ENCODE data around the gene HEBP1.

The HEBP1 gene

DNA sequence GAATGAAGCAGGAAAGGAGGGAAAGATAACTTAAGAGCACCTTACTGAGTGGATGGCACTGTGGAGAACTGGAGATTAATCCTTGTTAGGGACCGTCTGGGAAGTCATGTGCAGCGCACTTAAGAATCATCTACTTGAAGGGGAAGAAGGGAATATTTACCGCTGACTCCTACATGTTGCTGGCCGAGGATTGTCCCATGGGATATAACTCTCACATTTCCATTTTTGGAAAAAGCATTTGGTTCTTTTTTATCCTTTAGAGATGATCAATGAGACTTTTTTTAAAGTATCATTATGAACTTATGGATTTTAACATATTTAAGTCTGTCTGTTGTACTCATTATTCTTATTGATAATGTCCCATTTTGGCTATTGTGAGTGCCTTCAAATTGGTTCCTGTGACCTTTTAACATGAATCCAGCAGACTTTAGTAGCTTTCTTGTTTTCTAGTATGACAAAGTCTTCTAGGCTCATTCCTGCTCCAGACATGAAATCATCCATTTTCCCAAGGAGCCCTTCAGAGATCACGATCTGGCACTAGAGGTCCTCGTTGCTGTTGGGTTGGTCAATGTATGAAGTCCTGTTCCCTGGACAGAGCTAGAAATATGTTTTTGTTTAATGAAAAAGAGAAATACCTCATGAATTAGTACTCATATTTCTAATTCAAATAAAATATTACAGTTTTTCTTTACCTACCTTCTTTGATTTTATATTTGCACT lies 23.9 kb upstream of the HEBP1 start:
- DNase-seq, result no peak

DNA sequence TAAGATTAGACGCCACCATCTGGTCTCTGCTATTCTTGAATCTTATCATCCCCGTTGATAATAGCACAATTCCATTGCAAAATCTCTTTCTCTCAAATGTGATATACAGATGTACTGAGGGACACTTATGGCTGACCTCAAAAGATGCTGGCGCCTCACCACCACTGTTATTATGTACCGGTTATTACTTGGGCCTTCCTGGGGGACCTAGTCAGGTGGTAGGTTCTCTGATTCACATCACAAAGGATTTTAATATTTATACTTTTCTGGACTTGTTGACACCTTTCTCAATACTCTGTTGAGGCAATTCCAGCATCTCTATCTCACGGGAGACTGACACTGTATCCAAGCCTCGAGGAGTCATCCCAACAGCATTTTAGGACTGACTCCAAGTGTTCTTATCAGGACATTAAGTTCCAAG lies 22.8 kb upstream of the HEBP1 start:
- DNase-seq, result no peak

DNA sequence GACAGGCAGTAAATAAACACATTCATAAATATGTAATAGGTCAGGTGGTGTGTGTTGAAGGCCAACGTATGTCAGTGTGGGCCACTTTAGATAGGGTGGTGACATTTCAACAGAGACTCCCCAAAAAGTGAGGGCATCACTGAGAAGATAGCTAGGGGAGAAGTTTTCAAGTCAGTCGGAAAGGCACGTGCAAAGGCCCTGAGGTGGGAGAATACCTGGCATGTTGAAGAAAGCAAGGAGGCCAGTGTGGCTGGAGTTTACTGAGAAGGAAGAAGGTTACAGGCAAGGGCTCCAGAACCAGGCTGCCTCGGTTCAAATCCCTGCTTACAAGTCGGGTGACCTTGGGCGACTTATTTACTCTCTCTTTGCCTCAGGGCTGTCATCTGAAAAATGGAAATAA lies 11.0 kb upstream of the HEBP1 start:
- no peak for DNase-seq

DNA sequence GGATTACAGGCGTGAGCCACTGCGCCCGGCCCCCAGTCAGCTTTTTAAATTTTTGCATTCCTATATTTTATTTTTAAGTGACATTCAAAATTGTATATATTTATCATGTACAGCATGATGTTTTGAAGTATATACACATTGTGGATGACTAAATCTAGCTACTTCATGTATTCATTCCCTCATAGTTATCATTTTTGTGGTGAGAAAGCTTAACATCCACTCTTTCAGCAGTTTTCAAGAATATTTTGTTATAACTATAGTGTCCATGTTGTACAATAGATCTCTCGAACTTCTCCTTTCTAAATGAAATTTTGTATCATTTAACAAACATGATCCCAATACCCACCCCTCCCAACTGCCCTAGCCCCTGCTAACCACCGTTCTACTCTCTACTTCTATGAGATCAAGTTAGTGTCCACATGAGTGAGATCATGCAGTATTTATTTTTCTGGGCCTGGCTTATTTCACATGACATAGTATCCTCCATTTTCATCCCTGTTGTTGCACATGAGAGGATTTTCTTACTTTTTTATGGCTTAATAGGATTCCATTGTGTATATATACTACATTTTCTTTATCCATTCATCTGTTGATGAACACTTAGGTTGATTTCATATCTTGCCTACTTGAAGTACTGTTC lies 8.8 kb upstream of the HEBP1 start:
- no peak for DNase-seq

DNA sequence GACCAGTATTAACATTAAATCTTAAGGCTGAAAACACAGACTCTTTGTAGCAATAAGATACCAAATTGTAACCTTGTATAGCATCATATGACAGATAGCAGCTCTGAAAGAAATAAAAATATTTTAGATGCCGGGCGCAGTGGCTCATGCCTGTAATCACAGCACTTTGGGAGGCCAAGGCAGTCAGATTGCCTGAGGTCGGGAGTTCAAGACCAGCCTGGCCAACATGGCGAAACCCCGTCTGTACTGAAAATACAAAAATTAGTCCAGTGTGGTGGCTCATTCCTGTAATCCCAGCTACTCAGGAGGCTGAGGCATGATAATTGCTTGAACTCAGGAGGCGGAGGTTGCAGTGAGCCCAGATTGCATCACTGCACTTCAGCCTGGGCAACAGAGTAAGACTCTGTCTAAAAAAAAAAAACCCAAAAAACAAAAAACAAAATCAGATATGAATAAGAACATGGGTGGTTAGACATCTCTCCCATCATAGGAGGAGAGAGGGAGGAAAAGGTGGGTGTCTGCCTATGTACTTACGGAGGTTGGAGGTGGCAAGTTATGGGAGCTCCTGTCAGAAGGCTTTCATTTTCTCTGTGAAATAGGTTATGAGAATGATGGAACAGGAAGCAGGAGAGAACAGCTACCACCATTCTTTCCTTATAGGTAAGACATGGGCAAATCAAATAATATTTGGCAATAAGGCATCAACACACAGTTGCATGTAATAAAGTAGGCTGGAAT lies 7.6 kb upstream of the HEBP1 start:
- no peak for DNase-seq

DNA sequence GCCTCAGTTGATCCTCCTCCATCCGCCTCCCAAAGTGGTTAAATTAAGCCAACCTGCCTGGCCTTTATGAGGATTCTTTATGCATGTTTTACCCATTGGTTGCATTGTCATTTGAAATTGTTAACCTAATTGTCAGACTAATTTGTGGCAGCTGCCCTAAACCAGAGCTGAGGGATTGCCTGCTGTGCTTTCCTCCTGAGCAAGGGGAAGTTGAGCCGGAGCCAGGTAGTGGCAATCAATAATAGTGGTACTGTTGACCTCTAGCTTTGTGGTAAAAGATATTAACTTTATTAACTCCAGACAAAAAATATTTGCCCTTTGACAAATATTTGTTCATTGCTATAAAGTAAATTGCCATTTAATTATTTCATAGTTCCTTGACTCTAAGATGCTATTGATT lies 5.6 kb upstream of the HEBP1 start:
- DNase-seq, result peak; percentile 41

DNA sequence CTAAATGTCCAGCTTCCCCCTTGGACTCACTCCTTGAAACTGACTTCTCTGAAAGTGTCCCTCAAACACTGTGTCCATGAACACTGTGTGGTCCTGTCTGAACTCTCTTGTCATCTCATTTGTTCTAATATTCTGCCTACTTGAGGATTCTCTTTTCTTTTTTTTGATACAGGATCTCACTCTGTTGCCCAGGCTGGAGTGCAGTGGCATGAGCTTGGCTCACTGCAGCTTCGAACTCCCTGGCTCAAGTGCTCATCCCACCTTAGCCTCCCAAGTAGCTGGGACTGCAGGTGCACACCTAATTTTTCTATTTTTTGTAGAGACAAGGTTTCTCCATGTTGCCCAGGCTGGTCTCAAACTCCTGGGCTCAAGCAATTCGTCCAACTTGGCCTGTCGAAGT lies 4.9 kb upstream of the HEBP1 start:
- no peak for DNase-seq

DNA sequence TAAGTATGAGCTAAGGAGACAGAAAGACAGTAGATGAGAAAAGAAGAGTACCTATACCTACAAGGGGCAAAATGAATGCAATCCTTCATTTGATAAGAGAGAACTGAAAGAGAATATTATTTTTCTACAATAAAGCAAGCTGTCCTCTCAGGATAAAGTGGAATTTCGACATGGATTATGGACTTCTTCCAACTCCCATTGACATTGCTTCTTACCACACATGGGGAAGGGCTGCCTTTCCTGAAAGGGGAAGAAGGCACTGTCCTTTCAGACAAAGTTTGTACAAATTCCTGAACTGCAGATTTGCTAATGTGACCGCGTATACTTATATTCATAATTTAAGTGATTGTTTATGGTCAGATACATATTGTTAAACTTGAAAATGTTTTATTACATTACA lies 4.3 kb upstream of the HEBP1 start:
- no peak for DNase-seq

DNA sequence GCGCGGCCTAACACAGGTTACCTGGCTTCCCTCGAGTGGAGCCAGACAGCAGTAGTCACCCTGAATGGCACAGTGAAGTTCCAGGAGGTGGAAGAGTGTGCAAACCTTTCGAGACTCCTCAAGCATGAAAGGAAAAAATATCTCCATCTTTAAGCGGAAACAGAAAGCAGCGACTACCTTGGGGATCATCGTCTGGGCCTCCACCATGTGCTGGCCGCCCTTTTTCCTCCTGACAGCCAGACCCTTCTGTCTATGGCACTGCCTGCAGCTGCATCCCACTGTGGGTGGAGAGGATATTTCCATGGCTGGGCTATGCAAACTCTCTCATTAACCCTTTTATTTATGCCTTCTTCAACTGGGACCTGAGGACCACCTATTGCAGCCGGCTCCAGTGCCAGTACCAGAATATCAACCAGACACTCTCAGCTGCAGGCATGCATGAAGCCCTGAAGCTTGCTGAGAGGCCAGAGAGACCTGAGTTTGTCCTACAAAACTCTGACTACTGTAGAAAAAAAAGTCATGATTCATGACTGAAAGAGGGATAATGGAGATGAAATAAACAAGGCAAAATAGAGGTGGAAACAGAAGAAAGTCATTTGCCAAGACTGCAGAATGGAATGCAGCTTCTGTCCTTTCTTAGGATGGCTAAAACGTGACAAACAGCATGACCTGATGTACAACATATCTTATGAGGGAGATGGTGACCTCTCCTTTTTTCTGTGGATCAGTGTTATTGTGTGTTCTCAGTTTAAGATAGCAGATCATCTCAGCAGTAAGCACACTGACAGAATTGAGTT lies 2.4 kb upstream of the HEBP1 start:
- DNase-seq, result no peak

DNA sequence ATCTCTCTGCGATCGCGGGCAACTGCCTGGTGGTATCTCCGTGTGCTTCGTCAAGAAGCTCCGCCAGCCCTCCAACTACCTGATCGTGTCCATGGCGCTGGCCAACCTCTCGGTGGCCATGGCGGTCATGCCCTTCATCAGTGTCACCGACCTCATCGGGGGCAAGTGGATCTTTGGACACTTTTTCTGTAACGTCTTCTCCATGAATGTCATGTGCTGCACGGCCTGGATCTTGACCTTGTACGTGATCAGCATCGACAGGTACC lies 1.6 kb upstream of the HEBP1 start:
- DNase-seq, result no peak

DNA sequence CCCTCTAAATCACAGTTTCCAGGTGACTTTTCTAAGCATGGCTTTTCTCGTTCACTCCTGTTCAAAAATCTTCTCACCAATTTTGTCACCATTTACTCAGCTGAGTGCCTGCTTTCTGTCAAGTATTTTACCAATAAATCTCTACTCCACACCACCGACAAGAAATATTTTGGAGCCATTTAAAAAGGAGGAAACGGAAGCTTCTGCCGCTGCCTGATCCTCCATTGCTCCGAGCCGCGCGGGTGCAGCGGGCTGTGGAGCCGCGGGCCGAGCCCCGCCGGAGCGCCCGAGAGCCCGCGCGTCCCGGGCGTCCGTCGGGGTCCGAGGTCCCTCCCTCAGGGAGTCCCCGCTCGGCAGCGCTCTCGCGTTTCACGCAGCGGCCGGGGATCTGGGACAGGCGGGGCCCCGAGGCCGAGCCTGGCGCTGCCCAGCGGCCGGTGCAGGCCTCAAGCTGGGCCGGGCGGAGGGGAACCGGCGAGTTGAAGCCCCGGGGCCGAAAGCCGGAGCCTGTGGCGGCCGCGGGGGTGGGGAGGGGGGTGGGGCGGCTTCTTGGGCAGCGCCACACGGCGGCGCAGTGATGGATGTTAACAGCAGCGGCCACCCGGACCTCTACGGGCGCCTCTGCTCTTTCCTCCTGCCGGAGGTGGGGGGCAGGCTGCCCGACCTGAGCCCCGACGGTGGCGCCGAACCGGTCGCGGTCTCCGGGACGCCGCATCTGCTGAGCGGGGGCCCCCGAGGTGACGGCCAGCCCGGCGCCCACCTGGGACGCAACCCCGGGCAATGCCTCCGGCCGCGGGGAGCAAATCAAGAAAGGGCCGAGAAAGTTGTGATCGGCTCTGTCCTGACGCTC lies 1.1 kb upstream of the HEBP1 start:
- DNase-seq, result no peak

DNA sequence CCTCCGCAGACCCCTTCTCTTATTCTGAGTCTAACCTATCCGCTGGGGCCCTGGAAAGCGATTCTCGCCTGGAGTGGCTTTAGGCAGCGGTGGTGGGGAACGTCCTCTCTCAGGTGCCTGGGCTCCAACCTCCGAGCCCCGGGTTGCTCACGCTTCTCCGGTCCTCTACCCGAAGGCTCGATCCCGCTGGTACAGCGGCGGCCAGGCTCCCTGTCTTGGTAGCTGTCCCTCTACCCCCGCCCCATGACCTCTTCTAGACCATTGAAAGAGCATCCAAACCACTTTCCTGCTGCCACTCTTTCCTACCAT lies 505 bp upstream of the HEBP1 start:
- no peak for DNase-seq

DNA sequence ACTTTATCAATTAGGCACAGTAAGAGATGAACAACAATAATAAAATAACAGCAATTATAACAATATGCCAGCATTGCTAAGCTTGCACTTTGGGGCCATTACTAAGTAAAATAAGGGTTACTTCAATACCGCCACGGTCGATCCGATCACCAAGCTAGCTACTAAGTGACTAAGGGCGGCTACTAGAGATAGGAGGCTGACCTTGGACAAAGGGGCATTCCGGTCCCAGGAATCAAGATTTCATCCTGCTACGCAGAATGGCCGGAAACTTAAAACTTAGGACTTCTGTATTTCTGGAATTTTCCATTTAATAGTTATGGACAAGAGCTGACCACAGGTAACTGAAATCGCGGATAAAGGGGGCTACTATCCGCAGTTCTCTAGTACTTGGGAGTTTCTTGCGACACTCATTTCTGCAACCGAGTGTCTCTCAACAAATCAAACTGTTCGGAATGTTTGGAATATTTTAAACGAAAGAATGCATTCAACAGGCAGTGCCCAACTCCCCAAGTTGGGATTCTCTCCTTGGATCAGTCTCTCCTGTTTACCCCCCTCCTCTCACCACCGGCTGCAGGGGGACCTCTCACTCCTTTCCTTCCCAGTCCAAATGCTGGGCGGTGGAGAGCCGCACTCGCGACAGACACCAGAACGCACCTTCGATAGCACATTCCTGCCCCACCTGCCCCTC lies 650 bp downstream of the HEBP1 start:
- no peak for DNase-seq

DNA sequence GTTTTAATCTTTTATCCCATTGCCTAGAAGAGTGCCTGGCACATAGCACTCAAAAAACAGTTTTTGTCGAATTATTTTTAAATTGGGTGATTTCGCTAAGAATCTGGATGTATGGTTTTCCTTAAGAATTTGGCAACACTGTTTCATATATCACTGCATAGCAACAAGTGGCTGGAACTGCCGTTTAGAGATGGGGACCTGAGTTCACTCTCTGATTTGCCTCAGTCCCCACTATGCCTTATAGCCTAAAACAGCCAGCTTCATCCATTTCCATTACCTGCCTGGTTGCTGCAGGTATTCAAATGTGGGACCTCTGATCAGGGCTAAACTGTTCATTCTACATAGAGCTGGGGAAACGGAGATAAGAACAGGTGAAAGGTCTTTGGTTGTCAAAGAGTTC lies 1.8 kb downstream of the HEBP1 start:
- no peak for DNase-seq

DNA sequence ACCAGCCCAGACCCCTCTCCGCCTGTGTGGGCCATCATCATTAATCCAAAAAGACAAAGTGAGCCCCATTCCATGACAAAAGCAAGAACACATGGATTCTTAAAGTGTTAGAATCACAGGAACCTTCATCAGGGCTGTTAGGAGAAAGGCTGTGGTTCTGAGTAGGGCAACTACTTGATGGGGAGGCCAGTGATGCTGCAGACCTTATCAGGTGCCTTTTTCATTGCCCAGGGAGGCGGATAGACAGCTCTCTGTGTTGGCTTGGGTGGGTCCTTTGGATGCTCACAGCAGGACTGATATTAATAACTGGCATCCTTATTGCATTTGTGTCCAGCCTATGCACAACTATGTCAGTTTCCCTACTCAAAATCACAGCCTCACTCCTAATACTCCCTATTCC lies 2.3 kb downstream of the HEBP1 start:
- DNase-seq, result no peak

DNA sequence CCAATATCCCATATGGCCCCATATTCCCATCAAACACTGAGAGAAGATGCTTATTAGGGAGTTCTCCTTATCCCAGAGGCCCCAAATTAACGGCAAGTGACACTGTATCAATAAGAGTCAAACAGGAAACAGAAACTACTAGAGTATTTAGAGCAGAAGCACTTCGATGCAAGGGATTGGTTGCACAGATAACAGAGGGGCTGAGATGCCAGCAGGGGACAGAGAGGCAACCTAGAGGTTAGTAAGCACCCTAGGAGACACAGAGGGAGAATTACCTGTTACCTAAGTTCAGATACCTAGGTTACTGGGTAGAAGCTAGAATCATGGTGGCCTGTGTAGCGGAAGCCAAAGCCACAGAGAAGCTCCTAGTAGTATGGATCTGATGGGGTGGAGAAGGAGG lies 2.9 kb downstream of the HEBP1 start:
- DNase-seq, result no peak

DNA sequence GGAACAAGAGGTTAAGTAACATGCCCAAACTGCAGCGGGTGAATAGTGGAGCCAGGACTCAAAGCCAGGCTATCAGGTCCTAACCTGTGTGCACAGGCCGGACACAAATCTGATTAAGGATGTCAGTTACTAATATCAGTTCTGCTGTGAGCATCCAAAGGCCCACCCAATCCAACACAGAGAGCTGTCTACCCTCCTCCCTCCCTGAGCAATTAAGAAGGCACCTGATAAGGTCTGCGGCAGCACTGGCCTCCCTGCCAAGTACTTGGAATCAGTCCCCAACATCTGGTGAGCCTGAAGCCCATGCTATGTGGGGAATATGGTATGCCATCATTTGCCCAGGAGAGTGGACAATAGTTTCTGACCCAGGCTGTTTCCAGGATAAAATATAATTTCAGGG lies 3.9 kb downstream of the HEBP1 start:
- no peak for DNase-seq

DNA sequence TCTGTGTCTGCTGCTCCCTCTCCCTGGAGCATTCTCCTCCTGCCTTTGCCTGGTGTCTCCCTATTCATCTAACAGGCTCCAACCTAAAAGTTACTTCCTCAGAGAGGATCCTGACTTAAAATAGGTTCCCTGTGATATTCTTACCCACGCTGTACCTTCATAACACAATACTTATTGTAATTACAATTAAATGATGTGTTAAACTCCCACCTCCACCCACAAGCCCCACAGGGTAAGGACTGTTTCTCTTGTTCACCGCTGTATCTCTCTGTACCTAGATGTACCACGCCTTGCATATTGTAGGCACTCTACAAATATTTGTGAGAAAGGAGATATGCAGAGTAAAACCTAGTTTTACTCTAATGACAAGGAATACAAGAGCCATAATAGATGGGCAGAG lies 5.0 kb downstream of the HEBP1 start:
- no peak for DNase-seq

DNA sequence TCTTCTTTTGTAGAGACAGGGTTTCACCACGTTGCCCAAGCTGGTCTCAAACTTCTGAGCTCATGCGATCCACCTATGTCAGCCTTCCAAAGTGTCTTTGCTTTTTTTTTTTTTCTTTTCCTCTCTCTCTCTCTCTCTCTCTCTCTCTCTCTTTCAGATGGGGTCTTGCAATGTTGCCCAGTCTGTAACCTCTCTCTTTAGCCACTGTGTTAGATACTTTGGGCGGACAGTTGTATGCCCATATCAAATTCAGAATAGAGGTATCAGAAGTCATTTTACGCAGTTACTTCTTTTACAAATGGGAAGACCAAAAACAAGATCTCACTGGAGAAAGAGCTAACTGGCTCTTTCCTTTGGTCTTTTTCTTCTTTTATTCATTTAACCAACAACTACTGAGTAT lies 6.7 kb downstream of the HEBP1 start:
- no peak for DNase-seq

DNA sequence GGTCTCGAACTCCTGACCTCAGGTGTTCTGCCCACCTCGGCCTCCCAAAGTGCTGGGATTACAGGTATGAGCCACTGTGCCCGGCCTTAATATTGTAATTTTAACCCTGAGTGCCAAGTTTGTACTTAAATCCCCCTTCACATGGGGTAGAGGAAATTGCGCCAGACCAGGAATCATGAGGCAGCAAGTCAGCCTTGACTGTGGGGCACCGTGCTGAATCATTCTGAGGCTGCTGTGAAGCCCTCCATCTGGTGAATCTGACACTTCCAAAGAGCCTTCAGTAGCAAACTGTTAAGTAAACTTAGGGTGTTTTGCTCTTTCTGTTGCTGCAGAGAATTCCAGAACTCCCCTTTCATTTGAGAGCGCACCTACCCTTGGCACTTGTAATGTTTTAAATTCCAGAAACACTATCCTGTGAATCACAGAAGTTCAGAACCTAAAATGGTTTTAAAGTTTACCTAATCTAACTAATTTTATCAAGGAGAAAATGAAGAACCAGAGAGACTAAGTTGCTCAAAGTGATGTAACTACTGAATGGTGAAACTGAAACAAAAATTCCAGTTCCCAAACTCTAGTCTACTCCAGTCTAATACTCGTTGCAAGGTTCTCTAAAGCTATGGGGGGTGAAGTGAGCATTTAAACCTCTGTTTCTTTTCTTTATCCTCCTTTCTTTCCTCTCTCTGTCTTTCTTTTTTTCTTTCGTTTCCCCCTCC lies 7.5 kb downstream of the HEBP1 start:
- no peak for DNase-seq

DNA sequence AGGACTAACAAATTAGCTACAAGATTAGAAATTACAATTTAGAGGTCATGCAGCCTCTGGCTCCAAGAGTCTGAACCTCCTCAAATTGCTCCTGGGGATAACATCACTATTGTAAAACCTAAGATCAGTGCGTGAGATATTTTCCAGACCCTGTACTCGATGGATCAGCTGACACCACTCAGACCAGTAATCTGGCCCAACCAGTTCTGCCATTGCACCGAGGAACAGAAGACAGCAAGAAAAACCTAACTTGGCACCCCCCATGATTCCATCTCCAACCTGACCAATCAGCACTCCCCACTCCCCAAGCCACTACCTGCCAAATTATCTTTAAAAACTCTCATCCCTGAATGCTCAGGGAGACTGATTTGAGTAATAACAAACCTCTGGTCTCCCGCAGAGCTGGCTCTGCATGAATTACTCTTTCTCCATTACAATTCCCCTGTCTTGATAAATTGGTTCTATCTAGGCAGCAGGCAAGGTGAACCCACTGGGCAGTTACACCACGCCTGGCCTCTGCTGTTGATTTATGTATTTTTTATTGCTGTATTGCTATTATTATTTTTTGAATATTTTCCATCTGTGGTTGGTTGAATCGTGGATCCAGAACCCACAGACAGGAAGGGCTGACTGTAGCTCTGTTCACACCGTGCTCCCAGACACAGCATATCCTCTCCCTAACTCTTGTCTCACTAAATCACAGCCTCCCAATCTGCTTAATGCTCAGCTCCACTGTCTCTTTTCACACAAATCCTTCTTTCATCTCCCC lies 9.2 kb downstream of the HEBP1 start:
- DNase-seq, result no peak

Data from DMS79 (cell line).